Endothelial cell of umbilical vein (primary cell): ENCODE results near the gene WNT4. TPM values are rescaled to one million over a fixed set of nuclear protein-coding genes. Genes with fewer than 3 reads are reported as not detected.

Experiments used
- BruUV-seq: library from RNA; stranded (reverse); fragments of 400-500 nt; replicated peaks from 2 replicates; lab custom pipeline; 2021; lab: Mats Ljungman, UMichigan
- CTCF ChIA-PET: fragments of 300-600, 350-600 bp; sonication (Branson Sonifier 250); formaldehyde crosslinking; loops from one replicate; lab custom pipeline; 2021; ENCODE audit warnings: antibody characterized with exemption, inconsistent platforms; lab: Charles Lee
- POLR2A ChIA-PET: fragments of 300-600, 350-600 bp; sonication (Branson Sonifier 250); formaldehyde crosslinking; loops from one replicate; lab custom pipeline; 2021; ENCODE audit warnings: antibody characterized with exemption, inconsistent platforms; lab: Charles Lee
- DNase-seq: peaks from one replicate; pipeline ENCODE4 v3.0.0-alpha.2; 2011; ENCODE audit warnings: low read depth, low spot score
- FAIRE-seq: peaks from 2 replicates; lab custom pipeline; 2011; peaks lifted over from hg19 to GRCh38; lab: Jason Lieb, UNC
- H2AFZ ChIP-seq: 2 replicates; pipeline ENCODE4 v1.6.0; 2012; ENCODE audit warnings: low read depth, low read length, control low read depth, inconsistent platforms
- H3K27ac ChIP-seq: 2 replicates; pipeline ENCODE4 v1.5.1; 2011; ENCODE audit warnings: low read depth, mild to moderate bottlenecking, control low read depth, low read length, moderate library complexity; ENCODE audit not compliant: insufficient read depth
- H3K27me3 ChIP-seq, 2 experiments: 2 replicates each; pipeline versions ENCODE4 v1.6.0 to v1.6.1; 2011; ENCODE audit warnings: low read length in 2 of 2, mixed read lengths in 1 of 2; ENCODE audit not compliant: control insufficient read depth in 2 of 2, insufficient read depth in 2 of 2
- H3K36me3 ChIP-seq, 2 experiments: 2 replicates in 1 of 2; 3 replicates in 1 of 2; pipeline ENCODE4 v1.5.1; 2011; ENCODE audit warnings: low read length in 2 of 2, mild to moderate bottlenecking in 1 of 2, moderate library complexity in 1 of 2; ENCODE audit not compliant: control insufficient read depth in 2 of 2, insufficient read depth in 2 of 2; ENCODE audit errors: extremely low read depth in 1 of 2
- H3K4me1 ChIP-seq: 3 replicates; pipeline ENCODE4 v1.5.1; 2011; ENCODE audit warnings: mild to moderate bottlenecking, low read length; ENCODE audit not compliant: control insufficient read depth, insufficient read depth; ENCODE audit errors: extremely low read depth
- H3K4me2 ChIP-seq: 2 replicates; pipeline ENCODE4 v1.6.1; 2011; ENCODE audit warnings: low read length, control low read depth, mixed read lengths; ENCODE audit not compliant: insufficient read depth
- H3K4me3 ChIP-seq, 3 experiments: fragments of 200-600 bp in 1 of 3; sonication (generic), shearing (Covaris generic) in 1 of 3; replicated peaks in 1 of 3; 2 replicates each; pipeline ENCODE4 v1.5.1; 2011 to 2016; ENCODE audit warnings: control low read depth in 3 of 3, low read length in 3 of 3, mild to moderate bottlenecking in 2 of 3, inconsistent platforms in 1 of 3, low read depth in 1 of 3, moderate library complexity in 1 of 3; ENCODE audit not compliant: insufficient read depth in 1 of 3
- H3K79me2 ChIP-seq: 2 replicates; pipeline ENCODE4 v1.6.0; 2012; ENCODE audit warnings: low read length, inconsistent platforms; ENCODE audit not compliant: control insufficient read depth, insufficient read depth
- H3K9ac ChIP-seq: replicated peaks from 2 replicates; pipeline ENCODE3; 2011; ENCODE audit warnings: low read length, control low read depth; ENCODE audit not compliant: insufficient read depth; ENCODE audit errors: extremely low read depth
- H3K9me1 ChIP-seq: replicated peaks from 3 replicates; pipeline ENCODE4 v1.6.0; 2011; ENCODE audit warnings: mild to moderate bottlenecking, low read length; ENCODE audit not compliant: control insufficient read depth, insufficient read depth; ENCODE audit errors: extremely low read depth
- H3K9me3 ChIP-seq: replicated peaks from 2 replicates; pipeline ENCODE4 v1.5.1; 2012; ENCODE audit warnings: low read length, inconsistent platforms; ENCODE audit not compliant: control insufficient read depth, insufficient read depth
- H4K20me1 ChIP-seq: replicated peaks from 2 replicates; pipeline ENCODE3; 2011; ENCODE audit warnings: mild to moderate bottlenecking, low read length; ENCODE audit not compliant: control insufficient read depth, insufficient read depth; ENCODE audit errors: extremely low read depth
- EZH2 ChIP-seq: IDR thresholded peaks from 2 replicates; pipeline ENCODE4 v1.6.1; 2012; ENCODE audit warnings: borderline replicate concordance, low read depth, mild to moderate bottlenecking, moderate library complexity, low read length, inconsistent platforms; ENCODE audit not compliant: severe bottlenecking
- JUN ChIP-seq: IDR thresholded peaks from 2 replicates; pipeline ENCODE4 v1.6.1; 2011; ENCODE audit warnings: borderline replicate concordance, low read depth; ENCODE audit not compliant: insufficient read length, insufficient read depth
- POLR2A ChIP-seq: IDR thresholded peaks from 2 replicates; pipeline ENCODE4 v1.6.1; 2012; ENCODE audit warnings: low read depth, mild to moderate bottlenecking, control low read depth, low read length
- POLR2AphosphoS5 ChIP-seq: IDR thresholded peaks from 2 replicates; pipeline ENCODE4 v1.6.1; 2012; ENCODE audit warnings: low read depth, mild to moderate bottlenecking, control low read depth, low read length, moderate library complexity; ENCODE audit not compliant: insufficient read depth
- dilution Hi-C: fragments of 300-500 bp; cut with MboI; formaldehyde crosslinking; loops from one replicate; pipeline ENCODE4 v1.15.0; 2019; ENCODE audit warnings: low sequenced_read_pairs; ENCODE audit not compliant: extremely low pct_ligation_motif_present
- intact Hi-C: fragments of 100-400 bp; cut with micrococcal nuclease; formaldehyde crosslinking; loops from one replicate; pipeline ENCODE4 v1.10.0; 2022
- polyA plus RNA-seq, 4 experiments: library from polyadenylated mRNA; depleted of rRNA in 3 of 4; stranded (reverse) in 3 of 4; unstranded in 1 of 4; fragments of >200 nt; gene quantifications; 2 replicates each; pipeline versions ENCODE4 v1.2.1 to v1.2.3, GENCODE V29; 2011 to 2012; ENCODE audit warnings: missing spikeins in 1 of 4
- total RNA-seq: library from RNA; stranded (reverse); gene quantifications from 2 replicates; pipeline ENCODE4 v1.2.3, GENCODE V29; 2021
- TF ChIP-seq, protein P1 (sequence below), 2 donors: IDR thresholded peaks; 1 replicate in 1 of 2; 2 replicates in 1 of 2; pipeline ENCODE4 v1.5.1; 2011; ENCODE audit warnings: low read length in 2 of 2, mild to moderate bottlenecking in 2 of 2, moderate library complexity in 2 of 2, control low read depth in 1 of 2, inconsistent platforms in 1 of 2, low read depth in 1 of 2; ENCODE audit not compliant: insufficient read depth in 1 of 2; ENCODE audit errors: extremely low read depth in 1 of 2

Gene WNT4
- total and polyA plus RNA-seq, 2 donors (not counting 3 experiments of a cell fraction or from before 2014, with no cell fraction given): 0.06 TPM; not detected in 1

DNA sequence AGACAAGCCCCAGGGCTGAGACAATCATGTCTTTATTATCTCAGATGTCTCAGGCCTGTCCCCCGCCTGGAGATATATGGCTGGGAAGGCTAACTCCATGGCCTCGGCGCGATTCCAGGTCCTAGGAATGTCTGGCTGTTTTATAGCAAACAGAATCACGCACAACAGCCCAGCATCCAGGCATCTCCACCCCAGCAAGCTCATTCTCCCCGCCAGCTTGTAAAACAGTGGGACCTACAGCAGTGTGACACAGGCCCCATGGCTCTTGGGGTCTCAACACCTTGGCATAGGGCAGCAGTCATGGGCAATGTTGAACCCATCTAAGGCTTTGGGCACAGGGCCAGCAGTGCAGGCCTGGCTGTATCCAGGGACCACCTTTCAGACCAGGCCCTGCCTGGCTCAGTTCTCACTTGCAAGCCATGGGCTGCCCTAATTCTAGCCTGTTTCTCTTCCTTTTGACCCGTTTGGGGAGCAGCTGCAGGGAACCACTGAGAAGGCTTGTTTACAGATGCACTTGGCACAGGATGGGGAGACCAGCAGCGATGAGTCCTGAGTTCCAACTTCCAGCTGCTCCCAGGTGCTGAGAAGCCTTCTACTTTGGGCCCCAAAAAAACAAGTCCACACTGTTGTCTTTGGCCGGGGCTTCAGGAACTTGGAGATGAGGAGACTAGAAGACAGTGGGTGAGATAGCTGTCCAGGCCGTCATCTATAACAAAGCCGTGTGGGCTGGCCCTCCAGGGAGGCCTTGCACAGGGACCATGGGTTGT, 34.4 kb downstream of the WNT4 start:
- dilution Hi-C loops (no loop called here), intact Hi-C loops (no loop called here)
- Histone ChIP-seq H3K79me2 (peaks cover 68% of the 10 kb centered on the region), H3K9ac (no peak overlapping the region), H4K20me1 (peaks cover 5% of the 10 kb centered on the region), H3K4me3 (no peak overlapping the region), H3K27me3 (no peaks in the 10 kb centered on the region), H3K9me1 (no peaks in the 10 kb centered on the region), H3K4me1 (peaks cover 18% of the 10 kb centered on the region), H3K36me3 (peaks cover 7 to 14% of the 10 kb centered on the region in 2 experiments), H3K9me3 (no peaks in the 10 kb centered on the region), H3K27ac (no peak overlapping the region), H2AFZ (no peak overlapping the region), H3K4me2 (no peak overlapping the region)
- TF ChIP-seq EZH2 (no peak), POLR2AphosphoS5 (no peak), POLR2A (no peak)
- no TSS peak for BruUV-seq
- FAIRE-seq: no peak
- ChIA-PET CTCF (interaction anchor here (1.2 to 1.6 kb wide), 6 partner anchors 16 to 308 kb away, joined by 3 to 4 read pairs (median 3); no protein-coding TSS in a partner anchor), POLR2A (no interaction called here)
- no peak for DNase-seq

DNA sequence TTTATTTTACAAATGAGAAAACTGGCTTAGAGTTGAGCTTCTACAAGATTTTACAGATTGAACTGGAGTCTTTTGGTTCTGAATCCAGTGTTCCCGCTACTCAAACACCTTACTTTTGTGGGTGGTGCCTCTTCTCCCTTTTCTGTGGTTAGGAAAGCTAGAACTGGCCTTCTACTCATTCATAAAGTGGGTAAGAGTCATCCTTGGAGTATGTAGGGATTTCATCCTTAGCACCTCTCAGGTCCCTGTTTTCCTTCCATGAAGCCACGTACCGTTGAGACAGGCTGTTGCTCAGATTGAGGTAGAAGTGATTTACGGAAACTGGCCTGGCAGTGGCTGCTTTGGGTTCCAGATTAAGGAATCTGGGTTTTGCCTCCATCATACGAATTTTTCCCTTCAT, 35.8 kb downstream of the WNT4 start:
- H3K9me1 ChIP-seq: no peaks in the 10 kb centered on the region
- dilution Hi-C loops (no loop called here), intact Hi-C loops (no loop called here)
- CTCF ChIA-PET: interaction anchor here (1.6 kb wide), 1 partner anchor 17 kb away, joined by 3 read pairs; no protein-coding TSS in a partner anchor
- H3K4me2 ChIP-seq: no peak overlapping the region
- no peak overlapping the region for H2AFZ ChIP-seq
- TF ChIP-seq EZH2 (no peak), JUN (no peak)
- TF ChIP-seq, protein P1, sequence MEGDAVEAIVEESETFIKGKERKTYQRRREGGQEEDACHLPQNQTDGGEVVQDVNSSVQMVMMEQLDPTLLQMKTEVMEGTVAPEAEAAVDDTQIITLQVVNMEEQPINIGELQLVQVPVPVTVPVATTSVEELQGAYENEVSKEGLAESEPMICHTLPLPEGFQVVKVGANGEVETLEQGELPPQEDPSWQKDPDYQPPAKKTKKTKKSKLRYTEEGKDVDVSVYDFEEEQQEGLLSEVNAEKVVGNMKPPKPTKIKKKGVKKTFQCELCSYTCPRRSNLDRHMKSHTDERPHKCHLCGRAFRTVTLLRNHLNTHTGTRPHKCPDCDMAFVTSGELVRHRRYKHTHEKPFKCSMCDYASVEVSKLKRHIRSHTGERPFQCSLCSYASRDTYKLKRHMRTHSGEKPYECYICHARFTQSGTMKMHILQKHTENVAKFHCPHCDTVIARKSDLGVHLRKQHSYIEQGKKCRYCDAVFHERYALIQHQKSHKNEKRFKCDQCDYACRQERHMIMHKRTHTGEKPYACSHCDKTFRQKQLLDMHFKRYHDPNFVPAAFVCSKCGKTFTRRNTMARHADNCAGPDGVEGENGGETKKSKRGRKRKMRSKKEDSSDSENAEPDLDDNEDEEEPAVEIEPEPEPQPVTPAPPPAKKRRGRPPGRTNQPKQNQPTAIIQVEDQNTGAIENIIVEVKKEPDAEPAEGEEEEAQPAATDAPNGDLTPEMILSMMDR (IDR thresholded peaks at IDR 0.05; ENCODE audit: extremely low read depth in 1 of 2, insufficient read depth in 1 of 2, low read depth in 1 of 2, low read length in 2 of 2): no peak
- H3K4me3 ChIP-seq: no peak overlapping the region
- no peak overlapping the region for H3K27ac ChIP-seq
- no TSS peak for BruUV-seq
- peaks cover 5% of the 10 kb centered on the region for H4K20me1 ChIP-seq
- POLR2A ChIA-PET: no interaction called here
- H3K4me1 ChIP-seq: peaks cover 11% of the 10 kb centered on the region
- H3K27me3 ChIP-seq: no peaks in the 10 kb centered on the region
- no peaks in the 10 kb centered on the region for H3K9me3 ChIP-seq
- peaks cover 7 to 11% of the 10 kb centered on the region in 2 experiments for H3K36me3 ChIP-seq
- FAIRE-seq (no peak), DNase-seq (no peak)
- H3K79me2 ChIP-seq: peaks cover 67% of the 10 kb centered on the region
- H3K9ac ChIP-seq: no peak overlapping the region
